ENCODE results near the gene SRBD1.

SRBD1 gene

DNA sequence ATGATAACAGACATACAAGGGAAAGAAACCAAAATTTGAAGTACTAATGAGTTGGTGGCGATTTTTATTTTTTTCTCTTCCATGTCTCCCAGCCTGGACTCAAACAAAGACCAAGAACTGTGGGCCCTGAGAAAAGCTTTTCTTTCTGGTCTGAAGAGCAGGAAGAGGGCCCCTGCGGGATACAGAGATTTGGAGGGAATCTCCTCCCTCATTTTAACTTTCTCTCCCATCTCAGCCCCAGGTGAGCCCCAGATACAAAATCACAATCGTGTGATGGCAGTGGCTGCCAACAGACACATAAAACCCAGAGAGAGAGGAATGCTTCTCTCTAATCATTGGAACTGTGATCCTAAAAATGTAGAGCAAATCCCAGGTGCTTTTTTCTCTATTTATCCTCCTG, 20.9 kb upstream of the SRBD1 start:
- DNase-seq (ENCODE audit: low read depth), result no peak

DNA sequence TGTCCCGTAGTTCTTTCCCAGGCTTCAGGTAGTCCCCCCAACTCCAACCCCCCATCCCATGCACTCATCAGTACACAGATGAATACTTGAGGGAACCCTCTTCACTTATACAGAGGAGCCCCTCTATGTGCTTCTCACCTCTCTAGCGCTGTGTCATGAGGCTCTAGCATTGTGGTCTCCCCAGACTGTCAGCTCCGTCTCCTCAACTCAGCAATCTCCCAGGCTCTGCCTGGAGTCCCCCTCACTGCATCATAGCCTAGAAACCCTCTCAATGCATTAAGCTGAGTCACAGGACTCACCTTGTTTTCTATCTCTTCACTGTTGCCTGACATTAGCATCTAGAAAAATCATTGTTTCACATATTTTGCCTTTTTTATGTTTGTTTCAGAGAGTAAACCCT, 20.3 kb upstream of the SRBD1 start:
- DNase-seq (ENCODE audit: low read depth), result no peak

DNA sequence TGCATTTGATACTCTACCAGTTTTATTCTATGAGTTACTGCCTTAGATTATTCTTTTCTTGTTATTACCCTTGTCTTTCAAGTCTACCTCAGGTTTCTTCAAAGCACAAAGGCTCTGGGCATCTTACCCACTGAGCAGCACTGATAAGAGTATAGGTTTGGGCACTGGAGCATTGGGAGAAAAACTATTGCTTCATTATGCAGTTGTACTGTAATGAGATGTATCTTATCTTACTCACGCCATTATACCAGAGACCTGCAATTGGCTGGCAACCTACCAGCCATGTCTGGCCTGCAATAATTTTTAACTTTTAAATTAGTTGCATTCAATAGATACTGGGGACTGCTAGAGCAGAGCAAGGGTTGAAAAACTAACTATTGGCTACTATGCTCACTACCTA, 18.9 kb upstream of the SRBD1 start:
- no peak for DNase-seq (ENCODE audit: low read depth)

DNA sequence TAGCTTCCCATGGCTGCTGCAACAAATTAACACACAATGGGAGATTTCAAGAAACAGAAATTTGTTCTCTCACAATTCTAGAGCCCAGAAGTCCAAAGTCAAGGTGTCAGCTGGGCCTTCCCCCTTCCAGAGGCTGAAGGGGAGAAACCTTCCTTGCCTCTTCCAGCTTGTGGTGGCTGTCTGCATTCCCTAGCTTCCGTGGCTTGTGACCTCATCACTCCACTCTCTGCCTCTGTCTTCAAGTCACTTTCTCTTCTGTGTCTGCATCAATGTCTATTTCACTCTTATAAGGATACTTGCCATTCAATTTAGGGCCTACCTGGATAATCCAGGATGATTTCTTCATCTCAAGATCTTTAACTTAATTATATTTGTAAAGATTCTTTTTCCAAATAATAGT, 16.8 kb upstream of the SRBD1 start:
- peak; percentile 56 for DNase-seq (ENCODE audit: low read depth)

DNA sequence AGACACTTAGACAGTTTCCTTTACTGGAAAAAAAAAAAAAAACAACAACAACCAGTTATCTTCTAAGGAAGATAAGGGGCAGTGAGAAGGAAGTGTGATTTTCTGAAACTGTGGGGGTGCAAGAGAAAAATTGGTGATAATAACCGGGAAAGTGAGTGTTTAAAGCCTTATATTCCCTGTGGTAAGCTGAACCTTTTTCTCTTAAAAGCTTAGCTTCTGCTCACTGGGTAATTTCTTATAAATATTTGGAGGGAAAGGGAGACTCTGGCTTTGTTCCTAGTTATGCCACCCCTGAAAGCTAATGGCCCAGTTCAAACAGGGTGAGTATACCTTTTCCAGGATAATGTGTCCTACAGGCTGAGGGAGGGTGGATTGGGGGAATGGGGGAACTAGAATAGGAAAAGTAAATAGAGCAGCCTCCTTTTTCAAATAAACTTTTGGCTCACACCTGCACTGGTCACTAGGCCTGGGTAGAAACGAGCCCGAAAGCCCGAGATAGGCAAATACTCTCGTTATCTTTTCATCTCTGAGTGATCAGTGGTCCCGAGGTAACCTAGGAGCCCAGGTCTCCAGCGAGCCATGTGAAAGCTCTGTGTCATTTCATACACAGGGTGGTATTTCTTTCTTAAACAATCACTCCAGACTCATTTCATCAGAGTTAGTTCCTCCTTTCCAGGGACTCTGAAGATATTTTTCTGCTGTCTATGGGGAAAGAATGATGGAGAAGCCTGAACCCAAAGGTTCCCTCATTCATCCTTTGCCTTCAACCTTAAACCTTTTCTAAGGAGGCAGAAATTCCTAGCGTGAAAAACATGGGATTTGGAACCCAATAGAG, 15.5 kb upstream of the SRBD1 start:
- no peak for DNase-seq (ENCODE audit: low read depth)

DNA sequence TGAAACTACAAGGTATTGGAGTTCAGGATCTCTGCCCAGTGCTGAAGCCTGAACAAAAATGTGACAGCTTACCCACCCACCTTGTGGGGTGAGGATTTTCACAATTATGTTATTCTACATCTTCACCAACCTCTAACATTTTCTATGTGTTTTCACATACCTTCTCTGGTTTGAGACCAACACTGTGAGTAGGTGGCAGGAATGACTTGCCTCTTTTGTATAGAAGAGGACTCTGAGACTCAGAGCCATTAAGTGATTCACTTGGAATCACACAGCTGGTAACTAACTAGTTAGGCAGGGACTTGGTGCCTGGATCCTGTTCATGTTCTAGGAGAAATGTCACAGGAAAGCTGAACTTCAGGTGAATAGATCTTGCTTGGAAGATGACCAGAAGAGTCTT, 14.8 kb upstream of the SRBD1 start:
- DNase-seq (ENCODE audit: low read depth), result no peak

DNA sequence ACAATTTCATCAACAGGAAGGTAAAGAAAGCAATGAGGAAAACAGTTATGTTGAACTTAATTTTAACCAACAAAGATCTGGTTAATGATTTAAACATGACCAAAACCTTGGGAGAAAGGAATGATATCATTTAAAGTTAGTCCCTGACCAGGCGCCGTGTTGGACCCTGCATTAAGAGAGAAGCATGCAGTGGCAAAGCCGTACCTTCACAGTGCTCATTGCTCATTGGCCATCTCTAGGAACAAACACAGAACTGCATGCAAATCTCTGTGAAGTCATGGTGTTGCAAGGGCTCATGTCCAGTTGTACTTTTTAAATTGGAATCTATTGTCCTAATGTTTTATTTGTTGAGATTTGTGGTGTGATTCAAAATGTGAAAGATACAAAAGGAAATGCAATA, 12.0 kb upstream of the SRBD1 start:
- no peak for DNase-seq (ENCODE audit: low read depth)

DNA sequence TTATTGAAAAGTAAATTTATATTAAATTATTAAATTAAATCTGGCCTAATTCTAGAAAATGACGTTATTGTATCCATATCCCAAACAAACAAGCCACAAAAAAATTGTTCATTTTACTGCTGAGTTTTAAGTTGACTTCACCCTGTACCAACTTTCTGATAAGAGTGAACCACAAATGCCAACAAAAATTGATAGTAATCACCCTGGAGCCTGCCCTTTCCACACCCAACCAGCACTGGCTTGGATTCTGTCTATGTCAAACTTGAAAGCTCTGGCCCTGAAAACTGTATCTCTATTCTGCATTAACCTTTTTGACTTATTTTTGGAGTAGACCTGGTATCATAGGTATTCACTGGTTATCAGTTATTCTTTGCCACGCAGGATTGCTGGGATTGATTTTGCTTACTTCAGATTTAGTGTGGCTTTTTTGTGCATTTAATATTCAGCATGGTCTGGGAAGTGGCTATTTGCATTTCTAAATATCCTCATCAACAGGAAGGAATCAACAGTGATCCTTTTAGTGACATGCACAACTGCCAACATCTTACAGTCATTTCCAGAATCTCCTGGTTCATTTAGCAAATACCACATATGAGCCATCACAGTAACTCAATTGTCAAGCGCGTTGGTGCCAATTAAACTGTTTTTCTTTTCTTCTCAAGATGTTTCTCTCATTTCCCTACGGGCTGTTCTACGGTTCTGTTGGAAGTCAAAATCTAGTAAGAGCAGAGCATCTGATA, 11.4 kb upstream of the SRBD1 start:
- DNase-seq (ENCODE audit: low read depth), result no peak

DNA sequence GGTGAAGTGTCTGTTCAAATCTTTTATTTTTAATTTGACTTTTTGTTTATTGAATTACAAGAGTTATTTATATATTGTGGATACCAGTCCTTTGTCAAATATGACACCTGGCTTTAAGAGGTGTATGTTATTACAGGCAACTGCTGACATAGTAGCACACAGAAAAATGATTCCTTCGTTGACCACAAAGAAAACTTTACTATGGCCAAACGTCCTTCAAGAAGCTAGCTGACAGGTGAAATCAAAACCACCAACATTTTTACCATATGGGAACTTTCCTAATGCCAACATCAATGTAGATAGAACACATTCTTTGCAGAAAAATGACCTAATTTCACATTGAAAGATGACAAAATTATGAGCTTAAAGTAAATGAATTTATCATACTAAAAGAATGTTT, 6.4 kb upstream of the SRBD1 start:
- no peak for DNase-seq (ENCODE audit: low read depth)

DNA sequence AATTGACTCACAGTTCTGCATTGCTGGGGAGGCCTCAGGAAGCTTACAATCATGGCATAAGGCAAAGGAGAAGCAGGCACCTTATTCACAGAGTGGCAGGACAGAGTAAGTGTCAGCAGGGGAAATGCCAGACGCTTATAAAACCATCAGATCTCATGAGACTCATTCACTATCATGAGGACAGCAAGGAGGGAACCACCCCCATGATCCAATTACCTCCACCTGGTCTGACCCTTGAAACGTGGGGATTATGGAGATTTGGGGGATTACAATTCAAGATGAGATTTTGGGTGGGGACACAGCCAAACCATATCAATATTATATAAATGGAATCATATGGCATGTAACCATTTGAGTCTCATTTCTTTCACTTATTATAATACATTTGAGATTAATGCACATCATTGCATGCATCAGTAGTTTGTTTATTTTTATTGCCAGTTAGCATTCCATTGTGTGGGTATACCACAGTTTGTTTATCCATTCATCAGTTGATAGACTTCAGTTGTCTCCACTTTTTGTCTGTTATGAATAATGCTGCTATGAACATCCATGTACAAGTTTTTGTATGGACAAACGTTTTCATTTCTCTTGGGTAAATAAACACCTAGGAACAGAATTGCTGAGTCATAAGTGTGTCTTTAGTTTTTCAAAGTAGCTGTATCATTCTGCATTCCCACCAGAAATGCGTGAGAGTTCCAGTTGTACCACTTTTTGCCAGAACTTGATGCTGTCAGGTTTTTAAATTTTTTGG, 5.8 kb upstream of the SRBD1 start:
- peak; percentile 37 for DNase-seq (ENCODE audit: low read depth)

DNA sequence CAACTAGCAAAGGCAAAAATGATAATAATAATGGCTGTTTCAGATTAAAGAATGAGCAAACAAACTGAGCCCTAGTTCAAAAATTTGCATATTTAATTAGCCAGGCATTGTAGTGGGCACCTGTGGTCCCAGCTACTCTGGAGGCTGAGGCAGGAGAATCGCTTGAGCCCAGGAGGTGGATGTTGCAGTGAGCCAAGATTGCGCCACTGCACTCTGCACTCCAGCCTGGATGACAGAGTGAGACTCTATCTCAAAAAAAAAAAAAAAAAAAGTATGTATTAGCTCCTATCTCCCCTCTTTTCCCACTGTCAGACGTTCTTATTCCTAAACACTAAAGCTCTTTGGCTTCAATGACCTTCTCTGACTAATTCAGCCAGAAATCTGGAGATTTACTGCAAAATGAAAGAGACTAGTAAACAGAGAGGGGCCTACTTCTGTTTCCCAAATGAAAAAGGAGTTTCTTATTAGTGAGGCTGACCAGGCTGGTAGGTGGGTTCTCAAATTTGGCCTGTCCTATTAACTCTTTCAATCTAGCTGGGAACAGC, 3.9 kb upstream of the SRBD1 start:
- peak; percentile 46 for DNase-seq (ENCODE audit: low read depth)

DNA sequence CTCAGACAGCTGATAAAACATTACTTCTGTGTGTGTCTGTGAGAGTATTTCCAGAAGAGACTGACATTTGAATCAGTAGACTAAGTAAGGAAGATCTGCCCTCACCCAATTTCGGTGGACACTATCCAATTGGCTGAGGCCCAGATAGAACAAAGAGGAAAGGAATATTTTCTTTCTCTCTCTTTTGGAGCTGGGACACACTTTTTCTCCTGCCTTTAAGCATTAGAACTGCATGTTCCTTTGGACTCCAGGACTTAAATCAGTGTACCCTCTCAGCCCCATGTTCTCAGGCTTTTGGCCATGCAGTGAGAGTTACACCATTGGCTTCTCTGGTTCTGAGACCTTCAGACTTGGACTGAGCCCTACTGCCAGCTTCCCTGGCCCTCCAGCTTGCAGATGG, 3.3 kb upstream of the SRBD1 start:
- no peak for DNase-seq (ENCODE audit: low read depth)

DNA sequence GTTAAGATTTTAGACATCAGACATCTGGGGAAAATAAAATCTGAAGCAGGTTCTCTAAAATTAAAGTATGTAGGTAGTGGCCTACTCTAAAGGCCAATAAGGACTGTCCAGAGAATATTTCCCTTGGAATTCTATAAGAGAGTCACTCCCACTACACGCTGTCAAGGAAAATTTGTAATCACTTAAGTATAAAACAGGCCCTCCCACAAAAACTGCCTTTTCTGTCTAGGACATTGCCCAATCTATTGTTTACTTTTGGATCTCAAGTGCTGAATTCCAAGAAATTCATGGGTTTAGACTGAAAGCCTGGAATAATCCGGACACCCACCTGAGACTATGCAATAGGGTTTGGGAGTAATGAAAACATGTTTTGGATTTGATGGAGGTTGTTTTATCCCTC, 1.7 kb upstream of the SRBD1 start:
- peak; percentile 89 for DNase-seq (ENCODE audit: low read depth)

DNA sequence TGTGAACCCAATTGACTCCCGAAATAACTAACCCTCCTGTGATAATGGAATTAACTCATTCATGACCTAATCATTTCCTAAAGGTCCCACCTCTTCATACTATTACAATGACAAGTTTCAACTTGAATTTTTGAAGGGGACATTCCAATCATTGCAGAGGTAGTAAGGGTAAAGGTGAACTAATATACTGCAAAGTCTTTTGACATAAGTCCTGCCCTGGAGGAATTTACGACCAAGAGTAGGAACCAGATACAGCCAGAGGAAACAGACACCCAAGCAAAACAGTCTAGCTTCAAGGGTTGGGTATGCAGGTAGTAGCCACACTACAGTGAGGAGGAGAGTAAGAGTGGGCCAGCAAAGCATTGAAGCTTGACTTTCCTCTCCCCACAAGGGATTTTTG, 1.2 kb upstream of the SRBD1 start:
- no peak for DNase-seq (ENCODE audit: low read depth)

DNA sequence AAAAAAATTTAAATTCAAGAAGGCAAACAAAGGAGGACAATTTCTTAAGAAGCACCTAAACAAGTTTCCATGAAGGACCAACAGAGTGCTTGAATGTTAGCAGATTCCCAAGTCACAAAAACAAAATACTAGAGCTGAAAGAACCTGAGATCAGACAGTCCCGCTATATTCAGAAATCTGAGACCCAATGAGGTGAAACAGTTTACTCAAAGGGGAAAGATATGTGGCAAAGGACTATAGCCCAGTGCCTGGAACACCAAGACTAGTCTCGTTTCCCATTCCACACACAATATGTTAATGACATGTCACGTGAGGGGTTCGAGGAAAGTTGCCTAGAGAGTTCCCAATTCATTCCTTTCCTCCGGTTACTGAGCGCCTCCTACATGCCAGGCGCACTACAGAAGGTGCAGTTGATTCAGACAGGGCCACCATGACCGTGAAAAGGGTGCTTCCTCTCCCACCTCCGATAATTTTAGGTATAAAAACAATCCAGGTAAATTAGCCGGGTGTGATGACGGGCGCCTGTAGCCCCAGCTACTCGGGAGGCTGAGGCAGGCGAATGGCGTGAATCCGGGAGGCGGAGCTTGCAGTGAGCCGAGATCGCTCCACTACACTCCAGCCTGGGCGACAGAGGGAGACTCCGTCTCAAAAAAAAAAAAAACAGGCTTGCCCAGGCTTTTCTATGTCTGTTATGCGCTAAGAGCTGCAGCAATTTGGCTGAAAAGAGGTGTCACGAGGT, 617 bp downstream of the SRBD1 start:
- DNase-seq (ENCODE audit: low read depth), result peak; percentile 57

DNA sequence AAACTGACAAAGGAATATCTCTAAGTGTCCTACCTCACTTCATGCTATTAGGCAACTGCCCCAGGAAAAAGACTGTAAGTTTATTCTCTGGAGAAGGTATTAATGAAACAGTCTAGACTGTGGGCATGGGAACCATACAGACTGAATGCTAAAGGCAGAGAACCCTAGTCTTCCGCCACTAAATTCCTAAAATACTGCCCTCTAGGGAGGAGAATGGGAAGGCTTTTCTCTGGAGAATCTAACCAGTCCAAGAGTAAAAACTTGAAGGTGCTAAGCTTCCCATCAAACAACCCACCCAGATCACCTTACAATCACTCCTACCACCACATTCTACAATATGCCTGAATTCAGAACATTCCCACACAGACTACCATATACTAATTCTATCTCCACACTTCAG, 3.4 kb downstream of the SRBD1 start:
- DNase-seq (ENCODE audit: low read depth), result peak; percentile 34

DNA sequence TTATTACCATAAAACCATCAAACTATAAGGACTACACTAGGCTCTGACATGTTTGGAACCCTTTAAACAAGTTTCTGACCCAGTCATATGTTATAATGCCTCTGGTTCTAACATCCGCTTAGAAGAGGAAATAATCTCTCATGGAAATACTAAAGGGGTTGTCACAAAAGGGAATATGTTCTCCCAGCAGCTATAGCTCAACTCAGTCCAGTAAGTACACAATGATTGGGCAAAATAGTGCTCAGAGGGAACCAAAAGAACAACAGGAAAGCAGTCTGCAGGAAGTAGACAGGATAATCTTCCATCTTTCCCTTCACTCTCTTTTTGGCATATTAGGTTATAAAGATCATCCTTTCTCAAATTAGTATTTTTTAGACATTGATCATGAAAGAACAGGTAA, 4.3 kb downstream of the SRBD1 start:
- DNase-seq (ENCODE audit: low read depth), result no peak

DNA sequence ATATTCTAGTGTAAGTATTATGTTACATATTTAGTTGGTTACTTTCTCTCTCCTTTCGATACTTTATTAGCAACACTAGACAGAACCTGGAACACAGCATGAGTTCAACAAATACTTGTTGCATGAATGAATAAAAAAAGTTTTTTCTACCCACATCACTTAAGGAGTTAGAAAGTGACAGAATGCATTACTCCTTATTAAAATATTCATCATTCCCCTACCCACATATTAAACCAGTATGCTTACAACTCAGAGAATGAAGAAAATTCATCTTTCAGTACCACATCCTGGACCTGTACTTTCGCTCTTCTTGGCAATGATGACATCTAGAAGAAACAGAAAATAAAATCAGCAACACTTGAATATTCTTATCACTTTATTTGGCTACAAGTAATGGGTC, 6.0 kb downstream of the SRBD1 start:
- no peak for DNase-seq (ENCODE audit: low read depth)

DNA sequence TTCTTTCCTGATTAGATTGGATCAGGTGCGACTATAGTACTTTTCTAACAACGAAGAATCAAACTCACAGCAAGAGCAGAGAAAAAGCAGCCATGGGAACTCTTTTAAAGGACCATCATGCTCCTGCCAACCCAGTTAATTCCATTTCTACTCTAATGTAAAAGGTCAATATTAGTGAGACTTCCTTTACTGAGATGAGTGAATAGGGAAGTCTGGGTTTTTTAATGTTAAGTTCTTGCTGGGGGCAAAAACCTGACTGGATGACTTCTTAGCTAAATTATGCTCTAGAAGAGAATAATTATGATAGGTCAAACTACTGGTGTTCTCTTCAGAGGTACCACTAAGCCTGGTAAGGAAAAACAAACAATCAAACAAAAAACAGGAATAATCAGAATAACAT, 8.4 kb downstream of the SRBD1 start:
- no peak for DNase-seq (ENCODE audit: low read depth)

DNA sequence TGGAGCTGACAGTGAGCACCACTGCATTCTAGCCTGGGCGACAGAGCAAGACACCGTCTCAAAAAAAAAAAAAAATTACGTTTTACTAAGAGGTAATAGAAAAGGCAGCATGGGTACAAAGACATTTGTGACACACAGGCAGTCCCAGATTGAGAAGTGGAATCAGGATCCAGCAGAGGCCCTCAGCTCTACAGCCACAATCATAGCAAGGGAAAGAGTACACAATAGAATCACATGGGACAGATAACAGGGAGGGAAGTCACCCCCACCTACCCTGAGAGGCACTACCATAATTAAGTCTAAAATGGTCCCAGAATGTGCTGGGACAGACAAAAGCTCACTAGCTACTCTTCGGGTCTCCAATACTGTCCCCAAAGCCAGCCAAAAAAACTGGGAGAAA, 12.5 kb downstream of the SRBD1 start:
- no peak for DNase-seq (ENCODE audit: low read depth)

DNA sequence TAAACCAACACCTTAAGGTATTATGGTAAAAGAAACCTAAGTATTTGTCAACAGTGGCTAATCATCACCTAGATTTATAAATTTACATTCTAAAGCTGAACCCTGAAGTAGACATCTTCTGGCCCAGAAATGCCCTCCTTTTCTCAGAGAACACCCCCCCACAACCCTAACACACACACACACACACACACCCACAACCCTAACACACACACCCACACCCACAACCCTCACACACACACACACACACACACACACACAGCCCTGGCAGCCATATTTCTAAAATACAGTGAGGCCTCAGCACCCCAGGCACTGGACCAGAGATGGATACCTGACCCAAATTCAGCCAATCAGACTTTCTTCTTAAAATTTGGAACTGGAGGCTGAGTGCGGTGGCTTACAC, 14.3 kb downstream of the SRBD1 start:
- no peak for DNase-seq (ENCODE audit: low read depth)
